Epithelial cell of proximal tubule (primary cell): Measurements from ENCODE around the gene SHISAL1. TPM values are rescaled to one million over a fixed set of nuclear protein-coding genes. Genes with fewer than 3 reads are reported as not detected.

Experiments used
- DNase-seq: peaks from one replicate; pipeline ENCODE4 v3.0.0-alpha.2; 2011; ENCODE audit warnings: low read depth
- H3K4me3 ChIP-seq: 2 replicates; pipeline ENCODE4 v1.5.1; 2011; ENCODE audit warnings: low read depth, mild to moderate bottlenecking, low read length
- total RNA-seq: library from RNA; depleted of rRNA; stranded (reverse); fragments of >200 nt; gene quantifications from 2 replicates; pipeline ENCODE4 v1.2.3, GENCODE V29; 2015
- TF ChIP-seq, protein P1 (sequence below): conservative IDR thresholded peaks from 2 replicates; pipeline ENCODE4 v1.5.1; 2012; ENCODE audit warnings: low read depth, mild to moderate bottlenecking, low read length

Gene SHISAL1
- total RNA-seq, 1 donor from 2014 or later = not detected

DNA sequence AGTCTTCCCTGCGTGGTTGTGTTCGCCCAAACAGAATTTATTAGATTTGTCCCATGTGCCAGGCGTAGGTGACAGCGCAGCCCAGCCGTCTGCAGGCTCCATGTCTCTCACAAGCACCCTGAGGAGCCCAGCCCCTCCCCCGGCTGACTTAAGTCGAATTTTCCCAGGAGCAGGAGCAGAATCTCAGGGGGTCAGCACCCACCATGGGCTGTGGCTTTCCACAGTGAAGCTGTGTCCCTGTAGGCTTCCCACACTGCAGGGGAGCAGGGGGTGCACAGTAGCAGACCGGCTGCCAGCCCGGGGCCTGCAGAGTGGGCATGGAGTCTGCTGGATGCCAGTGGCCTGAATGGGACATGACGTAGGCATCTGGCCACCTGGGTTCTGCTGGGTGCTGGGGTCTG is 116.0 kb downstream of the SHISAL1 start:
- H3K4me3 ChIP-seq = no peak overlapping the region
- DNase-seq = no peak
- TF ChIP-seq, protein P1, sequence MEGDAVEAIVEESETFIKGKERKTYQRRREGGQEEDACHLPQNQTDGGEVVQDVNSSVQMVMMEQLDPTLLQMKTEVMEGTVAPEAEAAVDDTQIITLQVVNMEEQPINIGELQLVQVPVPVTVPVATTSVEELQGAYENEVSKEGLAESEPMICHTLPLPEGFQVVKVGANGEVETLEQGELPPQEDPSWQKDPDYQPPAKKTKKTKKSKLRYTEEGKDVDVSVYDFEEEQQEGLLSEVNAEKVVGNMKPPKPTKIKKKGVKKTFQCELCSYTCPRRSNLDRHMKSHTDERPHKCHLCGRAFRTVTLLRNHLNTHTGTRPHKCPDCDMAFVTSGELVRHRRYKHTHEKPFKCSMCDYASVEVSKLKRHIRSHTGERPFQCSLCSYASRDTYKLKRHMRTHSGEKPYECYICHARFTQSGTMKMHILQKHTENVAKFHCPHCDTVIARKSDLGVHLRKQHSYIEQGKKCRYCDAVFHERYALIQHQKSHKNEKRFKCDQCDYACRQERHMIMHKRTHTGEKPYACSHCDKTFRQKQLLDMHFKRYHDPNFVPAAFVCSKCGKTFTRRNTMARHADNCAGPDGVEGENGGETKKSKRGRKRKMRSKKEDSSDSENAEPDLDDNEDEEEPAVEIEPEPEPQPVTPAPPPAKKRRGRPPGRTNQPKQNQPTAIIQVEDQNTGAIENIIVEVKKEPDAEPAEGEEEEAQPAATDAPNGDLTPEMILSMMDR = no peak

DNA sequence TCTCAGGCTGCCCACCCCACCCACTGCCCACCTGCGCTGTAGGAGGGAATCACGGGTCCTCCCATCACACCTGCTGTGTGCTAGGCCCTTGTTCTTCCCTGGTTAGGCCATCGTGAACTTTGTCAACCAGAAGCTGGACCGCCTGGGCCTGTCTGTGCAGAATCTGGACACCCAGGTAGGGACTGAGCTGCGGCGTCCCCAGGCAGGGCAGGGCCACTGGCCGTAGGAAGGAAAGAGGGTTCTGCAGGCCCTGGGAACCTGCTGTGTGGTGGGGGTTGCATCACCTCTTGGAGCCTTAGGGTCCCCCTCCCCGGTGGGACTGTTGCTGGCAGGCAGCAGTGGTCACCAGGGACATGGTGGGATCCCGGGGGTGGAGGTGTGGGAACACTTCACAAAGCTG is 116.5 kb downstream of the SHISAL1 start:
- no peak for DNase-seq
- TF ChIP-seq, protein P1 = no peak
- H3K4me3 ChIP-seq = no peak overlapping the region

DNA sequence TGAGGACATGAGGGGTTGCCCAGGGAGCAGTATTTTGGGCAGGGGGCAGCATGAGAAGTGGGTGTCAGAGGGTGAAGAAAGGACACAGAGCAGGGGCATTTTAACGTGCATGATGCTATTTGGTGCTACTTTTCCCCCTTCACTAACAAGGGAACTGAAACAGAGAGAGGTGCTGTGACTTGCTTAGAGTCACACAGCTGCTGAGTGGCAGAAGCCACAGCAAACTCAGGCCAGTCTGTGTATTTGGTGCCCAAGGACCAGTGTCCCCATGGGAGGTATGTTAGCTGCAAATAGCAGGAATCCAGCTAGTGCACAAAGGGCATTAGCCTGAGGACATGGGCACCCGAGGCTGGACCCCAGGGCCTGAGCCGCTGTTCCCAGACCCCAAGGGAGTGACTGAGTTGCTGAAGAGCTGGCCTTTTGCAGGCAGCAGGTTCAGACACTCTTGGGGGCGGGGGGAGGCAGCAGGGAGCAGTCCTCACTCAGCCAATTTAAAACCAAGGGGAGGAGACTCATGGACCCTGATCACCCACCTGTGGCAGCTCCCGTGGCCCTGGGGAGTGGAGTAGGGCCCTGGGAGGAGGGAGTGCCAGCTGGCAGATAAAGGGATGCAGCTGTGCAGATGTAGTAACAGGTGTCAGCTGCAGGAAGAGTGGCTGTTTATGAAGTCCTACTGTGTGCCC is 117.4 kb downstream of the SHISAL1 start:
- TF ChIP-seq, protein P1 = no peak
- no peak for DNase-seq
- H3K4me3 ChIP-seq = no peak overlapping the region

DNA sequence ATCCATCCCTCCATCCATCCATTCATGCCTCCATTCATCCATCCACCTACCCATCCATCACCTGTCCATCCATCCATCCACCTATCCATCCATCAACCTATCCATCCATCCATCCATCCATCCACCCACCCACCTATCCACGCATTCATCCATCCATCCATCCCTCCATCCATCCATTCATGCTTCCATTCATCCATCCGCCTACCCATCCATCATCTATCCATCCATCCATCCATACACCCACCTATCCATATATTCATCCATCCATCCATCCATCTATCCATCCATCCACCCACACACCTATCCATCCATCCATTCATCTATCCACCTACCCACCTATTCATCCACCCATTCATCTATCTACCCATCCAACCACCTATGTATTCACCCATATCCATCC is 118.2 kb downstream of the SHISAL1 start:
- H3K4me3 ChIP-seq = no peak overlapping the region
- TF ChIP-seq, protein P1 = no peak
- no peak for DNase-seq

Other genes starting within 250 kb of the SHISAL1 start
- not detected in 2 replicates for gene PARVG, start 132.0 kb downstream of the SHISAL1 start, total RNA-seq
- 25.3 and 25.4 TPM in 2 replicates for gene RTL6, start 185.3 kb upstream of the SHISAL1 start, total RNA-seq